GM18498 (cell line): ENCODE results near the gene BDKRB2.

Source experiments
- ATAC-seq: cut with Tn5 transposase; IDR thresholded peaks from one replicate; pipeline ENCODE4 v1.9.1; 2021; ENCODE audit warnings: mild to moderate bottlenecking, moderate library complexity; ENCODE audit not compliant: unreplicated experiment

The BDKRB2 gene

DNA sequence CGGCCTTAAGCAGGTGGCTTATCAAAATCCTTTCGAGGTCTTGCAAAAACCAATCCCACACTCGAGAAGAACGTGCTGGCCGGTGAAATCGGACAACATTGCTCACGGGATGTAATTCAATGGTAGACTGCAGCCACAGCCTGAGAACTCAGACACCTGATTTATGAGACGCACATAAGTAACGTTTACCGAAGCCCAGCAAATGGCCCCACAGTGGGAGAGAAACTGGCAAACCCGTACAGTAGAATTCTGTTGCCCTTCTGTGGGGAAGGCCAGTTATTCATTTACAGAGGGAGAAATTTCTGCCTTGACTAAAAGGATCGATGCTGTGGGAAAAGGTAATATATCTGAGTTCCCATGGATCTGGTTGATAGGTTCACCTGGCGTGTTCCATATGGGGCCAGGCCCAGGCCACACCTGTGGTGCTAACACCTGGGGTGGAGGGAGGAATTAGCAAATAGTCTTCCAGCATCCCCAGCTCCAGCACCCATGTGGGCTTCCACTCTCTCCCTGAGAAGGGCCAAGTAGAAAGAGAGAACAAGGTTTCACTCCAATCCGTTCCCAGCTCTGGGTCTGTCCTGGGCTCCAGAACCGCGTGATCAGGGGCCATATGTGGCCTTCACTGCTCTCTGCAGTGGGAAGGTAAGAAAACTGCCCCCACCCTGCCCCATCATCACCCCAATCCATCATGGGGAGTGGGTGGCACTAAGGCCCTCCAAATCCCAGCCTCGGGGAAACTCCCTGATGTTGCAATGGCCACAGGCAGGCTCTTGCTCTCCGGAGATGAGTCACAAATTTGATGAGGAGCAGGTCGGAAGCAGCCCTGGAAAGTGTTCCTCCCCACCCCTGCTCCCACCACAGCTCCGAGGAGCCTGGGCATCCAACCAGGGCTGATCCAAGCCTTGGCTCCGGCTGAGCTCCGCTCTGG is 64.1 kb downstream of the BDKRB2 start:
- ATAC-seq: no peak

DNA sequence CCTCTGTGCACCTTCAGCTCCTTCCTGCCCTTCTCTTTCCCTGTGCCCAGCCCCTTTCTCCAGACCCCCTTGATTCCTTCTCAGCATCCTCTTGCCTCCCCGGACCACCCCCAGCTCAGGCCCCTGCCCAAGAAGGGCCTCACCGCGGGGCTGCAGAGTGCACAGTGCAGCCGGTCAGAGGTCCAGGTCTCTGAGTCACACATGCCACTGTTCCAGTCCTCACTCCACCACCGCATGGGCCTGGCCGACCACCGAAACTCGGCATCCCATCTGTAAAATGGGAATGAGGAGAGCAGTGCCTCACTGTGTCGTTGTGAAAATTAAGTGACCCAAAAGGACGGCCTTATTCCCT is 64.7 kb downstream of the BDKRB2 start:
- ATAC-seq: no peak

DNA sequence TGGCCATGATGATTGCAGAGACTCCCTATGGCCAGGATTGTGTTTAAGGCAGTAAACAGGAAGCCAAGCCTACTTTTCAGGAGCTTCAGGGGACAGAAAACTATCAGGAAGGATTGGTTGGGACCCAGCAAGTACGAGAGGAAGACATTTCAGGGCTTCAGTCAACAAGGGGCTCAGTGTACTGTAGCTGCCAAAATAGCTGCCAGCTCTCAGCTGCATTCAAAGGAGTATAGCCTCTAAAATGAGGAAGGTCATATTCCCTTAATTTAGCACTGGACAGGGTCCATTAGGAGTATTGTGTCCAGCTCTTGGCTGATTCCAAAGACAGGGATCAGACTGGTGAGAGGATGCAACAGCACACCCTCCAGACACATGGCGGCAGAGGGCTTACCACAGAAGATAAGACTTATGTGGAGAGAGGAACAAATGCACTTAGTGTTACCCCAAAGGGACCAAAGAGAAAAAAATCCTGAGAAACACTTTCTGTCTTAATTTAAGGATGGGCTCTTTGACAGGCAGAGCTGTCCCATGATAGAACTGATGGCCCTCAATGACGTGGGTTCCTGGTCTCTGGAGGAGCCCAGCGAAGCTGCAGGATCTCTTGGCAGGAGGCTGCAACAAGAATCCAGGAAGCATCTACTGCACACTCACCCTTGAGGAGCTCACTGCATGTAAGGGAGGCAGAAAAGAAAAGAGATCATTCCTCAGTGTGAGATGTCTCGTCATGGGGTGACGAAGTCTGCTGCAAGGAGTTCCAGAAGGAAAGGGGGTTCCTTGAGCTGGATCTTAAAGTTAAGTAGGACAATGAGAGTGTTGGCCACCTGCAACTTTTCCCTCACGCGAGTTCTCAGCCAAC is 66.2 kb downstream of the BDKRB2 start:
- no peak for ATAC-seq

DNA sequence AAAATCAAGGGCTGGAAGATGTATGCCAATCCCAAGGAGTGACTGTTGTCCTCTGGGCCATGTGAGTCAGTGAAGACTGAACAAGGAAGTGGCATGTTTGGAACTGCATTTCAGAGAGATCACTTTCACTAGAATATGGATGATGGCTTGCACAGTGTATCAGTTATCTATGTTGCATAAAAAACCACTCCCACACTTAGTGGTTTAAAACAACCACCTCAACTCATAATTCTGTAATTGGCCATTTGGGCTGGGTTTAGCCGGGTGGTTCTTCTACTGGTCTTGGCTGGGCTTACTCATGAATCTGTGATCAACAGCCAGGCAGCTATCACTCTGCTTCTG is 66.8 kb downstream of the BDKRB2 start:
- ATAC-seq: no peak

DNA sequence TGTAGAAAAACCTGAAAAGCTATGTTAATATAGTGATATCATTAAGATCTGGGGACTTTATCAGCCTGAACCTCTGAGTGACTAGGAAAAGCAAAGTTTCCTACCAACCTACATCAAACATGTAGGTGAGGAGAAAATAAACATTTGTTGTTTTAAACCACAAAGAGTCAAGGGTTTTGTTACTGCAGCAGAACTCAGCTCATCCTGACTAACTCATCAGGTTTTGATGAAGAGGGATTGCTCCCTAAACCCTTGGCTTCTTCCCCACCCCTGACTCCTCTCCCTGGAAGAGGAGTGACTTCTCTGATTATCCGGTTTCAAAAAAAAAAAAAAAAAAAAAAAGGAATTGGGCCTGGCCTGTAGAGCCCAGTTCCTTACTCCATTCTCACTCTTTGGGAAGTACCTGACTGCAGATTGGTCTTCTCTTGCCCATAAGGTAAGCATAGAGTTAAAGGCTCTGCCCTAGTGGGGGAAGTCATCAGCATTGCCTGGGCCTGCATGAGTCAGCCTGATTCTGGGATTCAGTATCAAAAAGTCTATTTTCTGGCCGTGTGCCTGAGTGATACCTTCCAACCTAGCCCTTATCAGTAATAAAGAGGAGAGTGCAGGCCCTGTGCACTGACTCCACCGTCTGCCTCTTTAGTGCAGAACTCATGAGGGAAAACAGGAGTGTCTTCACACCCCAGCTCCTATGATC is 68.3 kb downstream of the BDKRB2 start:
- no peak for ATAC-seq

DNA sequence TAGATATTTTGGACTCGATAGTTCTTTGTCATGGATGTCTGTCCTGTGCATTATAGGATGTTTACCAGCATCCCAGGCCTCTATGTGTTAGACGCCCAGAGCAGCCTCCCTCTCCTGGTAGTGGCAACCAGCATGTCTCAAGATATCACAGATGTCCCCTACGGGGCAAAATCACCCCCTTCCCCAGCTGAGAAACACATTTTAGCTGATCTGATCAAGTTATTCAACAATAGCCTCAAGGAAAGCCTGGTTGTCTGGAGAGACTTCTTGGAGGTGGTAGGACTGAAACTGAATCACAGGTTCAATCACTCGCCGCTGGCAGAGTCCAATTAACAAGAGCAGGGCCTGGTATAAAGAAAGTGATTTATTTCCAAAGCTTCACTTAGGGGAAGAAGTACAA is 69.0 kb downstream of the BDKRB2 start:
- no peak for ATAC-seq

DNA sequence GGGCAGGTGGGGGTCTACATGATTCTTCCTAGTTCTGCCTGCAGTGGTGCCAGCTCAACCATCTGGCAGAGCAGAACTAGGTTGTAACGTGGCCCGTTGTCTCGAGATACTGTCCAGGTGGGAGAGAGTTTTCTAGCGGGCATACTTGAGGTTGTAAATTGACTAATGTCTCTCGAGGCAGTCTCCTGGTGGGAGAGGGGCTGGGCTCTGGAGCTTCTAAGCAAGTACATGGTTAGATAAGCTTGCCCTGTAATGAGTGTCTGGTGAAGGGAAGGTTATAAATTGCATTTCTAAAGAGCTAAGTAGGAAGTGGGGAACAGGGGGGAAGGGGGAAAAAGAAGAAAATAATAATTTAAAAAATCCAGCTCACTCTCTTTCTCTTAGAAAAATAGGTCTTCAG is 69.5 kb downstream of the BDKRB2 start:
- no peak for ATAC-seq

DNA sequence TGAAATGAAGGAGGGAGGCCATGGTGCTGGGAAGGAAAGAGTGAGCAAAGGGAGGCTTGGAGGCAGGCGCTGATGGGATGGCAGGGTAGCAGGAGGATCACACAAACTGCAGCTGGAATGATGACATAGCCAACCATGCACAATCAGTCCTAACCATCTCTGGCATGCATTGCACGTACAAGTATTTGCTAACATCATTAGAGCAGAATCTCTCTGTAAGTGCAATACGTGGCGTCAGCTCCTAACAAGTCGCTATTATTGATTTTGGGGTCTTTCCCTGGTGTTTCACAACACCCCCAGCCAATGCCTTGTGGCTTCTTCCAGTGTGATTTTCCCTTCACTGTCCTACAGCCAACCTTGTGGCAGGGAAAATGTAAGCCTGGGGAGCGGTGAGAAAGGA is 69.9 kb downstream of the BDKRB2 start:
- no peak for ATAC-seq

DNA sequence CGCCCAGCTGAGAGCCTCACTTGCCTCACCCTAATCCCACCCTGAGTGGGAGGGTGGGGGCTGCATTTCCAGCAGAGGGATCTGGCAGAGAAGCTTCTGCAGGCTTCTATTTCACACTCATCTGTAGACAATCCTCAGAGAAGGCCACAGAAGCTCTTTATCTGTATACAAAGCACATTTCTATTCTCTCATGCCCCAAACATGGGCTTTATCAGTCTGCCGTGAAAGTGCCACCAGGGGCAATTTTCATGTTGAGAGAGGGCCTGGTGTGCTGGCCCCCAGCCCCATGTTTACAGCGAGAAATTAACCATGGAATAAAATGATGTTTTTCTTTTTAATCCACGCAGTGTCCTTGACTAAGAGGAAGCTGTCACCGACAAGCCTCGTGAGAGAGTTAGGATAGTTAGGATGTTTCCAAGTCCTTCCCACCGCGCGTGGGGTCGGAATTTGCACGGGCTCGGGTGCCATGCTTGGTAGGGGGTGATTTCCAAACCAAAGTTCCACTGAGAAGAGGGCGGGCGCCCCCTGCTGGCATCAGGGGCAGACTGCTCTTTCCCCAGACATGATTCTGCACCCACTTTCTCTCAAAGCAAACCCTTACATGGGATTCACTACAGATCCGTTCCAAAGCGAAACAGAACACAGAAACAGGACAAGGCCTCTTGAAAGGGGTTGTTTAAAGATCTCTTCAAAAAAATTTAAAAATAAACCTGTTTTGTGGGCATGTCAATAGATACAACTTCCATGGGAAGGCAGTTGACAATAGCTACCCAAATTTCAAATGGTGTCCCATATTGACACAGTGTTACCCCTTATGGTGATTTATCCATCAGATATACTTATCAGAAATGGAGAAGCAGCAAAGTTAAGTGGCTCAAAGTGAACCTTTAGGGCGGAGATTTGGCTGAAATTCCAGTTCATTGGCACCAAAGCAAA is 70.8 kb downstream of the BDKRB2 start:
- ATAC-seq: no peak

DNA sequence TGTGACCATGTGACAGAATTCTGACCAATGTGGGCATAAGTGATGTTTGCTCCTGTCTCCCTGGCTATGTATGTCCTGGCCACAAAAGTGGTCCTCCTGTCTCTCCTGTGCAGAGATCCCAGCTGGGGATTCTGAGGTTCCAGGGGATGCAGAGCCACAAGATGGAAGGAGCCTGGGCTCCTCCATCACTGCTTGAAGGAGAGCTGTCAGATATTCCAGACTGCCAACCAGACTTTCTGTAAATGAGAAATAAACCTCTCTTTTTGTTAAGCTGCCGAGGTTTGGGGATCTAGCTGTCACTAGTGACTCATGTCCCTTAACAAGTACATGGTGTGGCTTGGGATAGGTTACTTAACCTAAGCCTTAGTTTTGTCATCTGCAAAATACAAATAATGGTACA is 73.3 kb downstream of the BDKRB2 start:
- ATAC-seq: no peak

DNA sequence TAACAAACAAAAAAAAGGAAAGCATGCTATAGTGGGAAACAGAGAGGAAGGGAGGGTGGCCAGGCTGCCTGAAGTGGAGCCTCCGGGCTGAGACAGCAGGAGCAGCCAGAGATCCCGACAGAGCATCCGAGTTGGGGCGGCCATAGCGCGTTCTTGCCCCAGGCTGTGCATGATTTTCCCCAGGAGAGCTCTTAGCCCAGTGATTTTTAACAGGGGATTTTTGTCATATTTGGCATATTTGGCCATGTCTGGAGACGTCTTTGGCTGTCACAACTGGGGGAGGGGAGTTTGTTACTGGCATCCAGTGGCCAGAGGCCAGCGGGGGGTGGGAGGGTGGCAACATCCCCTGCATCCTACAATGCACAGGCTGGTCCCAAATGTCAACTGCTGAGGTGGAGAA is 74.9 kb downstream of the BDKRB2 start:
- no peak for ATAC-seq

DNA sequence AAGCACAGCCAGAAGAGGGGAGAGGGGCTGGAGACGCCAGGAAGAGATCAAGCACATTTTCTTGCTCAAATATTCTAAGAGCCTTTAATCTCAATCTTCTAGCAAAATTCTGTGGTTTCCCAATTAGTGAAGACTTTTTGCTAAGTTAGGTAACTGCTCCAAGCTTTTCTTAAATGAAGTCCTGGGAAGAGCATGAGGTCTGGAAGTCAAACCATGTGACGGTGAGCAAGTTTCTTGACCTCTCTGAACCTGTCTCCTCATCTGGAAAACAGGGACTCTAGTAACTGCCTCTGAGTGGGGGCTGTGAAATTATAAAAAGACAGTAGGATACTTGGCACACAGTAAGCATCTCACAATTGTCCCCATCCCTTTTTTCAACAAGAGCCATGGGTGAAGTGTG is 75.5 kb downstream of the BDKRB2 start:
- no peak for ATAC-seq

DNA sequence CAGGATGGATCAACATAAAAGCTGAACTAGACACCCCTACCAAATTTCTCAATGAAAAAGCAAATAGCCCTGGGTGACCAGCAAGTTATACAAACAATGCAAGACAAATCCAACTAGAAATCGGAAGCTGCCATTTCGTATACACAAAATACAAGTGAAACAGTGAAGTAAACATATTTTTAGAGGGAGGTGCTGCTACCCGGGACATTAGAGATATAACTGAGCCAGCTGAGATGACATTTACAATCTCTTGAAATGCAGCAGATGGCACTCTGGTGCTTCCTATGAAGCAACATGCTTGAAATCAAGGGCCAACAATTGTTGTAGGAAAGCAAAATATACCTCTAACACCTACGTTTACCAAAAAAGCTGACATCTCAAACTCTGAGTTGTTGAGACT is 76.8 kb downstream of the BDKRB2 start:
- no peak for ATAC-seq

DNA sequence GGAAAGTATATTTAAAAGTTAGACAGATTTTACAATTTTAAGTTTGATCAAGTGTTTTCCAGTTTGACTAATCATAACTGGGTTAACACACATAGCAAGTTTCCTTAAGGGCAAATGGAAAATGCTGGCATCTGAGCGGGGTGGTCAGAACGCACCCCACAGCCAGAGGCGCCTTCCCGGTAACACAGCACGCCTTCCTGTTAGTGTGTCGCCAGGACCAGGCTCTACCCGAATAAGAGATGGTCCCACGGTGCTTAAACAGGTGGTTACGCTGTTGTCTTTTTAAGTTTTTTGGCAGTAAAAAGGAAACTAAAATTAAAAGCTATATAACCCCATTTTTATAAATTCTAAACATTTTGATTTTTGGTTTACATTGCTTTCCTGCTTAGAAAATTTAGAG is 79.4 kb downstream of the BDKRB2 start:
- ATAC-seq: no peak

DNA sequence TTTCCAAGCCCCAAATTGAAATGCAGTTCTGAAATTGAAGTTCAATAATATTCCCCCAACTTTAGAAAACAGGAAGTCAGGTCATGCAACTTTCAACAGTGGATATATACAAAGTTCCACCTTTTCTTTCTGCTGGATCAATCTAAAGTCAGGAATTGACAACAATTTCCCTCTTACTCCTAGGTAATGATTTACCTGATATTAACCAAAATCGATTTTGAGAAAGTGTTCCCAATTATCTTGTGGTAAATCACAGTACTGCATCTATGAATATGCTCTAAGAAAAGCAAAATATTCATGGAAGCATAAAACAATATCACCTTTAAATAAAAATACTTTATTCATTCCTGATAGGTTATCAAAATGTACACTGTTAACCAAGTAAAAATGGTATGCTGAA is 79.8 kb downstream of the BDKRB2 start:
- ATAC-seq: no peak

DNA sequence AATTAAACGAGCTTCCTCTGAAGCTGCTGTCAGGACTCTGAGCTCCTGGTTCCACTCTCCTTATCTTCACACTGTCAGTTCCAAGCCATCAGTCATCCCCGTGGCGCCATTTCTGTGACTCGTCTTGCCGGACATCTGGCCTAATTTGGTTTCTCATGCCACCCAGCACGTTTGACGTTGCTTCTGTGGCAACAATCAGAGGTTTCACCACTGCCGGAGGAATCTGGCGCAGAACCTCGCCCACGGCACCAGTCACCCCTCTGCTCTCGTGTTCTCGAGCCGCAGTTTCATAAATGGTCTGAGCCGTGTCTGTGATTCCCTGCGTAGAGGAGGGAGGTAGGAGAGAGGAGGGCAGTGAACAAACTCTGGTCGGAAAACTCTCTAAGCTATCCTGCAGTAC is 81.0 kb downstream of the BDKRB2 start:
- no peak for ATAC-seq

DNA sequence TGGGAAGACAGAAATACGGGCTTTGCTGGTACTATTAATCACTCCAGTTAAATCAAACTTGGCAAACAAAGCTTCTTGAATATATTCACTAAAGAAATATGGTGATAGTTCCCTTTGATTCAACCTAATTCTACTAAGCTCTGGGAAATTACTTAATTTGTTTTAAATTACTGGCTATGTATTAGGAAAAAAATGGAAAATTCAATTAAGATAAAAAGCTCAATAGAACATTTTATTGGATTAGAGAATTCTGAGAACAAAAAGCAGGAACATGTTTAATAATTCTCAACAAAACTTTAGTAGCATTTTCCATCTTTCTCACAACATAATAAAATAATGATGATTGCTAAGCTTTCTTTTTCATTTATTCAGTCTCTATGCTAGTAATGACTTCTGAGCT is 81.6 kb downstream of the BDKRB2 start:
- ATAC-seq: no peak

DNA sequence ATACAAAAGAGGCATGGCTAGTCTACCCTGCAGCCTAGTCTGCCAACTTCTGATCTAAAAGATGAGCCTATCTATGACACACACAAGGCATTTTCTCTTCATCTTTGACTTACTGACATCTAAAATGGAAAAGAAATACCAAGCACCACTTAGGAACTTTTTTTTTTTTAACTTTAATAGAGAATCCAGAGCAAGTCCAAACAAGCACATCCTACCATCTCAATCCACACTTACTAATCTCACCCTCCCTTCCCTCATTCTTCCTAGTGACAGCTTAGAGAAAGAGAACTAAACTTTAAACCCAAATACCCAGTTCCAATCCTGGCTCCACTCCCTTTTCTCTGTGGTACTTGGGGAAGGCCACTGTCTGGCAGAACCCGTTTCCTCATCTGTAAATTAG is 83.2 kb downstream of the BDKRB2 start:
- ATAC-seq: no peak
